Endothelial cell (in vitro differentiated cells): ENCODE results near the gene IGF2R. TPM values are rescaled to one million over a fixed set of nuclear protein-coding genes. Genes with fewer than 3 reads are reported as not detected.
"Not testable (repeated sequence)": the region's sequence is repeated elsewhere in the genome, so short reads cannot be mapped to it uniquely, and the experiment has no call there.

Experiments
- DNase-seq: peaks from one replicate; pipeline ENCODE4 v3.0.0; 2021; ENCODE audit warnings: low spot score
- H3K27ac Mint-ChIP-seq: one replicate; pipeline ENCODE4 v1.8.0; 2021; ENCODE audit warnings: mixed read lengths, inconsistent platforms; ENCODE audit not compliant: unreplicated experiment
- H3K27me3 Mint-ChIP-seq: one replicate; pipeline ENCODE4 v1.8.0; 2021; ENCODE audit warnings: mild to moderate bottlenecking, moderate library complexity, mixed read lengths, inconsistent platforms; ENCODE audit not compliant: unreplicated experiment
- H3K36me3 Mint-ChIP-seq: one replicate; pipeline ENCODE4 v1.8.0; 2021; ENCODE audit warnings: mild to moderate bottlenecking, low read depth, mixed read lengths, inconsistent platforms; ENCODE audit not compliant: unreplicated experiment
- H3K4me1 Mint-ChIP-seq: one replicate; pipeline ENCODE4 v1.8.0; 2021; ENCODE audit warnings: mild to moderate bottlenecking, mixed read lengths, inconsistent platforms; ENCODE audit not compliant: unreplicated experiment
- H3K4me3 Mint-ChIP-seq: one replicate; pipeline ENCODE4 v1.8.0; 2021; ENCODE audit warnings: mild to moderate bottlenecking, mixed read lengths, inconsistent platforms; ENCODE audit not compliant: unreplicated experiment
- H3K9me3 Mint-ChIP-seq: one replicate; pipeline ENCODE4 v1.8.0; 2021; ENCODE audit warnings: mixed read lengths, inconsistent platforms; ENCODE audit not compliant: unreplicated experiment
- CTCF ChIP-seq: fragments of 200-600 bp; sonication (generic); IDR thresholded peaks from one replicate; pipeline ENCODE4 v1.5.0; 2021; ENCODE audit warnings: antibody characterized with exemption; ENCODE audit not compliant: unreplicated experiment
- total RNA-seq: library from RNA; stranded (reverse); fragmentation: NEBNext Ultra II Directional; extraction: Animal tissue kit (Norgen Biotek cat#: 25700); gene quantifications from one replicate; pipeline ENCODE4 v1.2.1, GENCODE V29; 2021; ENCODE audit not compliant: unreplicated experiment

IGF2R gene
- total RNA-seq, 1 donor from 2014 or later: 108 TPM

DNA sequence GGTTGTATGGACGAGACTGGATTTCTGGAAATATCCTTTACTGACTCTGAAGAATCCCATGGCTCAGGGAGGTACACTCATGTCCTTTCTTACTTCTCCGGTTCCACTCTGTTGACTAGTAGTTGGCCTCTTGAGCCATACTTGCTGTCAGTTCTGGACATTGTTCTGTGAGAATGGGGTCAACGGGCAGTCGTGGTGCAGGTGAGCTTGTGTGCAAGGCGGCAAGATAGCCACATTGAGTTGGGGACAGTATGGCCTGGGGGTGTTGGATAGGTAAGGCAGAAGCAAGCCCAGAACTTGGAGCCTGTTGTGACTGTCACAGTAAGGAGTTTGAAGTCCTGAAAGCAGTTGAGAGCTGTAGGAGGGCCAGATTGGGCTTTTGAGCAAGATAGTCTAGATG, 139.2 kb downstream of the IGF2R start:
- no peak for TF ChIP-seq CTCF
- no peaks in the 10 kb centered on the region for H3K9me3 Mint-ChIP-seq
- H3K4me1 Mint-ChIP-seq: peaks cover 34% of the 10 kb centered on the region
- H3K27me3 Mint-ChIP-seq: peaks cover 6% of the 10 kb centered on the region
- H3K27ac Mint-ChIP-seq: peak overlapping the region; percentile 49
- peaks cover 40% of the 10 kb centered on the region for H3K36me3 Mint-ChIP-seq
- H3K4me3 Mint-ChIP-seq: no peak overlapping the region
- DNase-seq: no peak

- H3K36me3 Mint-ChIP-seq: peaks cover 32% of the 10 kb centered on the region
- TF ChIP-seq CTCF: no peak
- H3K27me3 Mint-ChIP-seq: peaks cover 12% of the 10 kb centered on the region
- H3K9me3 Mint-ChIP-seq: no peaks in the 10 kb centered on the region
- H3K4me1 Mint-ChIP-seq: peaks cover 33% of the 10 kb centered on the region
- no peak for DNase-seq
- no peak overlapping the region for H3K27ac Mint-ChIP-seq
- no peak overlapping the region for H3K4me3 Mint-ChIP-seq
These were observed 141.8 kb downstream of the IGF2R start for GRCh38 chr6:160110586-160111123.

- Mint-ChIP-seq H3K27me3 (peaks cover 10% of the 10 kb centered on the region), H3K36me3 (peaks cover 30% of the 10 kb centered on the region), H3K9me3 (no peaks in the 10 kb centered on the region), H3K27ac (no peak overlapping the region), H3K4me1 (peaks cover 23% of the 10 kb centered on the region), H3K4me3 (no peak overlapping the region)
- DNase-seq: no peak
- no peak for TF ChIP-seq CTCF
These were observed 142.9 kb downstream of the IGF2R start for GRCh38 chr6:160111806-160112205.

GRCh38 chr6:160112628-160113299, 143.9 kb downstream of the IGF2R start:
- TF ChIP-seq CTCF: no peak
- no peak overlapping the region for H3K27ac Mint-ChIP-seq
- no peak overlapping the region for H3K4me3 Mint-ChIP-seq
- peaks cover 9% of the 10 kb centered on the region for H3K27me3 Mint-ChIP-seq
- DNase-seq: no peak
- peaks cover 16% of the 10 kb centered on the region for H3K4me1 Mint-ChIP-seq
- peaks cover 29% of the 10 kb centered on the region for H3K36me3 Mint-ChIP-seq
- no peaks in the 10 kb centered on the region for H3K9me3 Mint-ChIP-seq

GRCh38 chr6:160114536-160114935, 145.7 kb downstream of the IGF2R start:
- Mint-ChIP-seq H3K36me3 (peaks cover 28% of the 10 kb centered on the region), H3K27me3 (peaks cover 11% of the 10 kb centered on the region)
- H3K4me3 Mint-ChIP-seq, H3K9me3 Mint-ChIP-seq, H3K4me1 Mint-ChIP-seq, DNase-seq, H3K27ac Mint-ChIP-seq: not testable (repeated sequence)
